HG03108 (cell line): ENCODE data around the gene LIN28B.
"Not testable (repeated sequence)": the region's sequence is repeated elsewhere in the genome, so short reads cannot be mapped to it uniquely, and the experiment has no call there.

Experiments used
- ATAC-seq: cut with Tn5 transposase; IDR thresholded peaks from one replicate; pipeline ENCODE4 v1.9.1; 2021; ENCODE audit warnings: moderate library complexity; ENCODE audit not compliant: unreplicated experiment

The LIN28B gene, protein sequence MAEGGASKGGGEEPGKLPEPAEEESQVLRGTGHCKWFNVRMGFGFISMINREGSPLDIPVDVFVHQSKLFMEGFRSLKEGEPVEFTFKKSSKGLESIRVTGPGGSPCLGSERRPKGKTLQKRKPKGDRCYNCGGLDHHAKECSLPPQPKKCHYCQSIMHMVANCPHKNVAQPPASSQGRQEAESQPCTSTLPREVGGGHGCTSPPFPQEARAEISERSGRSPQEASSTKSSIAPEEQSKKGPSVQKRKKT

GRCh38 chr6:104956731-104957294, at the start of gene LIN28B:
Gene LIN28B (plus strand): TSS chr6:104957107. CDS start chr6:104957251, 144 bp downstream.
- no peak for ATAC-seq

DNA sequence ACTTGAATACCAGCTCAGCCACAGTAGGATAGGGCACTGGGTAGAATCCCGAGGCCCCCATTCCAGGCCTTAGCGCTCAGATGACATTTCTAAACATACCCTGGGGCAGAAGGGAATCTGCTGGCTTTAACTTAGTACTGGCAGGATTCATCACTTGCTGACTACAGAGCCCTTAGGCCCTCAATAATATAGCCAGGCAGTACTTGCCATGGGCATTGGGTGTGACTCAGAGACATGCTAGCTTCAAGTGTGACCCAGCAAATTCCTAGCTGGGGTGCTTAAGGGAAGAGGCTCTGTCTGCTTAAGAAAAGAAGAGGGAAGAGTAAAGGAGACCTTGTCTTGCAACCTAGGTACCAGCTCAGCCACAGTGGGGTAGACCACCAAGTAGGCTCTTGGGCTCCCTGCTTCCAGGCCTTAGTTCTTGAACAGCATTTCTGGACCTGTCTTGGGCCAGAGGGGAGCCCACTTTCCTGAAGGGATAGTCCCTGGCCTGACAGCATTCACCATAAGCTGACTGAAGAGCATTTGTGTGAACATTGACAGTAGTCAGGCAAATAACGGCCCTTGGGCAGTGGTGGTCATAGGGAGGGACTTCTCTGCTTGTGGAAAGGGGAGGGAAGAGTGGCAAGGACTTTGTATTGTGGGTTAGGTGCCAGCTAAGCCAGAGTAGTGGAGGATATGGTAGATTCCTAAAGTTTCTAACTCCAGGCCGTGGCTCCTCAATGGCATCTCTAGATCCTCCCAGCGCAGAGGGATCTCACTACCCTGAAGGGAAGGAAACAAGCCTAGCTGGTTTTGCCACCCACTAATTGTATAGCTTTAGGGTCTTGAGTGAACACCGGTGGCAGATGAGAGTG, 48.6 kb upstream of the LIN28B start:
- no peak for ATAC-seq

GRCh38 chr6:104908888-104909525, 47.9 kb upstream of the LIN28B start:
- ATAC-seq: no peak

- no peak for ATAC-seq
Observed at GRCh38 chr6:104921896-104922295, 35.0 kb upstream of the LIN28B start.

DNA sequence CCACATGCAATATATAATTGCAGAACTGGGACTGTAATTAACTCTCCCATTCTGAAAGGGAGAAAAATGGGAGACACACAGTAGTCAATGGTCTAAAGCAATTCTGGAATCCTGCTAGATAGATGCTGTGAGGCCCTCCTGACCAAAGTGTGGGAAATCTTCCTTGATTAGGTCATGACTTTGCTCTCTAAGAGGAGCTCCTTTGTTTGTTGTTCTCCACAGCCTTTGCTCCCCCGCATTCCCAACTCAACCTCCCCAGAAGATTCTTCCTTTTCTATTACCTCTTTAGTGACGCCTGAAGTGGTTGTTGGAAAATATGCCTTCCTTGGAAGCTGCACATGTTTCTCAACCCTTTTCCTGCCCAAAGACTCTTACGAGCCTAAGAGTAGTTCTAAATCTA, 28.8 kb upstream of the LIN28B start:
- ATAC-seq: no peak

- no peak for ATAC-seq
Observed at GRCh38 chr6:104929353-104929752, 27.6 kb upstream of the LIN28B start.

- no peak for ATAC-seq
Observed at GRCh38 chr6:104930939-104931338, 26.0 kb upstream of the LIN28B start.

- no peak for ATAC-seq
Observed at GRCh38 chr6:104936766-104937535, 20.0 kb upstream of the LIN28B start.

- ATAC-seq: no peak
Observed at GRCh38 chr6:104940238-104940892, 16.5 kb upstream of the LIN28B start.

- no peak for ATAC-seq
Observed at GRCh38 chr6:104940893-104941728, 15.8 kb upstream of the LIN28B start.

DNA sequence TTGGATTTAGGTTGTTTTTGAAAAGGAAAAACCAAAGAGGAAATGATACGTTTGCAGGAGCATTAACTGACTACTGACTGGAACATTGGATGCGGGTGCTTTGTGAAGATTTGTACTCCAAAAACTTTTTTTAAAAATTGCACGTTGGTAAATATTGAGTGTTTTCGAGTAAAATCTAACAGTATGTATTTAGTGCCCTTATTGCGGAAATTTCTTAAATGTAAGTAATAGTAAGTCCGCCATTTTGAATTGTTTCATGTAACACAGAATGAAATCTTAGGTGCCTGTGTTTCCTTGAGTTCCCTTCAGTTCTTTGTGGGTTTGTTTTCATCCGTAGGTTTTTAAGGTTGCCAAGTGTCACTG, 15.2 kb upstream of the LIN28B start:
- no peak for ATAC-seq

DNA sequence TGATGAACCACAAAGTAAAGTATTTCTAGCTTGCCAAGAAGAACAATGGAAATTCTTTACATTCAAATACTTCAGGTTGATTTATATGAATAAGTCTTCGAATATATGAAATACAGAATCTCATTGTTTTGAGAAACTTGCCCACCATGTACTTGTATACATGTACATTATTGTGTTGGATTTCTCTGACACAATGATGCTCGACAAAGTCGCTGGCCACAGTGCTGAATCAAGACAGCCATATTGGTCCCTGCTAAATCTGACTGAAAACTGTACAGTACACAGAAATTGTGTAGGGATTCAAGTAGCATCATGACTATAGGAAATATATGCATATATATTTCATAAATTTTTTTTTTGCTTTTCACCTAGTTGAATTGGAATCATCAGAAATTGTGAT, 13.1 kb upstream of the LIN28B start:
- no peak for ATAC-seq

DNA sequence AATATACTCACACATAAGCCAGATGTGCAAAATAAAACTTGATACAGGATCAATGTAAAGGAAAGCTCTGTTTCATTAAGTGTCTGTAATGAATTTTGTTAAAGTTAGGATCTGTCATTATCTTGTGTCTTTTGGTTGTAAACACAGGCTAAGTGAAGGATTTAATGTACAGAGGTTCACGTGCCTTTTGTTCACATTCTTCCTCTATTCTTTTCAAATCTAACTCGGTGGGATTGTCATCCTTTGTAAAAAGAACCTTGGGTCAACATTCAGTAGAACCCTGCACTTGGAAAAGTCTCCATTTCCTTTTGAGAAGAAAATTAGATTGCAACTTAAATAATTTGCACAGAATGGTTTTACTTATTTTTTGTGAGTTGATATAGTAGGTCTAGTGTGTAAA, 7.7 kb upstream of the LIN28B start:
- ATAC-seq: no peak

DNA sequence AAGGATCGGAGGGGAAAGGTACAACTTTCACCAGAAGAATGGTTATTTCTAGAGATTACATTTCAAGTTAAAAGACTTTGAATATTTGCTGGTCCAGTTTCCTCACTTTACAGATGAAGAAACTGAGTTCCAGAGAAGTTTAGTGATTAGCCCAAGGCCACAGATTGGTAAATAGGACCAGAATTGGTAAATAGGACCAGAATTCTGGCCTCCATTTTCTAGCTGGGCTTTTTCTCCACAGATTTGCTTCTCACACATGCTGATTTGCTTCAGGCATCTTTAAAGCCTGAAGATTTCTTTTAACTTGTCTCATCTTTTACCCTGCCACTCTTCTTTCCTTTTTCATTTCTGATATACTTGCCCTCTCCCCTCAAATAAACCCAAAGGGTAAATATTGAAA, 5.2 kb upstream of the LIN28B start:
- no peak for ATAC-seq

DNA sequence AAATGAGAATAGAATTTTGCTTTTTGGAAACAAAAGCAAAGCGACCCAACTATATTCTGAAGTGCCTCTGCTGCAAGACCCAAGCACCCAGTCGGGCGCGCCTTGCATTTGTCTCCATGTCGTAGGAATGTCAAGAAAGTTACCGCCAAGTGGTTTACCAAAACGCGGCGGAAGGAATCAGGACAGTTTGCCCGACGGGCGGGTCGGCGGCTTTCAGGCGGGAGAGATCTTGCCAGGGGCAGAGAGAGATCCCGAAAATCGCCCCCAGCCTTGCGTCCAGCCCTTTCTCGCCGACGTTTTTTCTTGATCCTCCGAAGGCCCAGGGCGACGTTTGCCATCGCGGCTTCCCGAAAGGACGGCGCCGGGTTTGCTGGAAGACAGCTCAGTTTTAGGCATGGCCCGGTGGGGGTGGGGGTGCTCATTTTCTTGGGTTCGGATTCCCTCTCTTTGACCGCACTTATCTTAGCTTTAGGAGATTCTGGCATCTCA, 4.0 kb upstream of the LIN28B start:
- no peak for ATAC-seq

DNA sequence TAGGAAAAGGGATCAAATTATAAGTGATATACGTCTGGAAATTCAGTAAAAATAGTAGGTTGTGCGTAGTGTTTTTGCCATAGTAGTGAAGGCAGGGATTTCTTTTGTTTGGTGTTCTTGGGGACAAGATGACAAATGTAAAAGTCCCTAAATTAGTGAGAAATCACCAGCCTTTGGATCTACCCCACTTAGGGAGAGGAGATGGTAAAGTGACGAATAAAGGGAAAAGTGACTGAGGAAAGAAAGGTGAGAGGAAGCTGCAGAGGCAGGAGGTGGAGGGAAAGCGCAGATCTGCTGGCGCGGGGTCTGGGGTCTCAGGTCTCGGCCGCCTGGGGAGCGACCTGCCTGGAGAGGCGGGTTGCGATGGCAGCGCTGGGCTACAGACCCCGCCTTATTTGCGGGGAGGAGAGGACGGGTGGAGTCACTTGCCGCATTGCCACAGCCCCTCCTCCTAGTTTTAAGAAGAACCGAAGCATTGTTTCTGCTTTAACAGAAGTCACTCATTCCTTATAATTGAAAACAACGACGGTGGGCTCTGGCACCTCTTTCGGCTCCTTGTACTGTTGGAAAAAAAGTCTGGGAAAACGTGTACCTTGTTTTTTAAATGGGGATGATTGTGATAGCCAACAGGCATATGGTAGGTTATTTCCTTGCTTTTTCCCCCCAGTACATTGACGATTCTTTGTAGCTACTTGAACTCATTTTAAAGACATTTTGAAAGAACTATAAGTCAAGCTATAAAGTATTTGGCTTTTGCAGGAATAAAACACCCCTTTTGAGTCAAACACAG, 3.3 kb upstream of the LIN28B start:
- not testable (repeated sequence) for ATAC-seq

- ATAC-seq: no peak
Observed at GRCh38 chr6:104954190-104954797, 2.6 kb upstream of the LIN28B start.

GRCh38 chr6:104955491-104955890, 1.4 kb upstream of the LIN28B start:
- ATAC-seq: no peak
